GDM1 (cell line): ENCODE data around the gene OCA2.
"Not testable (repeated sequence)": the region's sequence is repeated elsewhere in the genome, so short reads cannot be mapped to it uniquely, and the experiment has no call there.

Source experiments
- DNase-seq: peaks from one replicate; lab custom pipeline; 2025; lab: John Stamatoyannopoulos, UW

Gene OCA2

GRCh38 chr15:28098766-28099554, at the start of gene OCA2:
OCA2 (minus strand) TSS chr15:28099315; CDS start chr15:28081874, 17,441 bp downstream.
- no peak for DNase-seq

- DNase-seq, result no peak
These were observed 48.7 kb upstream of the OCA2 start for GRCh38 chr15:28147801-28148200.

GRCh38 chr15:28145419-28145818, 46.3 kb upstream of the OCA2 start:
- not testable (repeated sequence) for DNase-seq

- DNase-seq, result no peak
These were observed 40.9 kb upstream of the OCA2 start for GRCh38 chr15:28140062-28140461.

GRCh38 chr15:28137408-28138039, 38.4 kb upstream of the OCA2 start:
- not testable (repeated sequence) for DNase-seq

GRCh38 chr15:28136236-28136904, 37.3 kb upstream of the OCA2 start:
- not testable (repeated sequence) for DNase-seq

- DNase-seq, result no peak
These were observed 34.2 kb upstream of the OCA2 start for GRCh38 chr15:28133281-28133680.

GRCh38 chr15:28132524-28133275, 33.6 kb upstream of the OCA2 start:
- no peak for DNase-seq

- no peak for DNase-seq
These were observed 32.8 kb upstream of the OCA2 start for GRCh38 chr15:28131946-28132345.

GRCh38 chr15:28131400-28131799, 32.3 kb upstream of the OCA2 start:
- no peak for DNase-seq

- DNase-seq, result no peak
These were observed 31.5 kb upstream of the OCA2 start for GRCh38 chr15:28130651-28131050.

- no peak for DNase-seq
These were observed 30.2 kb upstream of the OCA2 start for GRCh38 chr15:28129231-28129848.

- no peak for DNase-seq
These were observed 28.9 kb upstream of the OCA2 start for GRCh38 chr15:28128031-28128430.

- DNase-seq, result no peak
These were observed 27.9 kb upstream of the OCA2 start for GRCh38 chr15:28127036-28127435.

GRCh38 chr15:28125673-28126651, 26.8 kb upstream of the OCA2 start:
- no peak for DNase-seq

GRCh38 chr15:28124841-28125240, 25.7 kb upstream of the OCA2 start:
- DNase-seq, result no peak

GRCh38 chr15:28123408-28124023, 24.4 kb upstream of the OCA2 start:
- no peak for DNase-seq

- no peak for DNase-seq
These were observed 23.2 kb upstream of the OCA2 start for GRCh38 chr15:28122038-28122949.

GRCh38 chr15:28121577-28121976, 22.5 kb upstream of the OCA2 start:
- DNase-seq, result not testable (repeated sequence)
